K562 (cell line): ENCODE results near the gene FUBP3. TPM values are rescaled to one million over a fixed set of nuclear protein-coding genes. Genes with fewer than 3 reads are reported as not detected.

Experiments used
- ATAC-seq: fragments of 200-7000 bp; cut with Tn5 transposase; 3 replicates; pipeline ENCODE4 v1.9.1; 2020; ENCODE audit warnings: moderate library complexity
- BruUV-seq: library from RNA; stranded (reverse); fragments of 400-500 nt; replicated peaks from 2 replicates; lab custom pipeline; 2021; lab: Mats Ljungman, UMichigan
- CTCF ChIA-PET: fragments of 300-600 bp; formaldehyde crosslinking; extraction: SDS; loops from one replicate; lab custom pipeline; 2021; ENCODE audit warnings: low intra/inter-chr PET ratio; lab: Yijun Ruan, JAX
- POLR2A ChIA-PET: fragments of 300-600, 350-650 bp; sonication (Branson Sonifier 250); formaldehyde crosslinking; extraction: SDS; loops from one replicate; lab custom pipeline; 2021; ENCODE audit warnings: antibody characterized with exemption, inconsistent platforms; lab: Yijun Ruan, JAX
- DNase-seq, 4 experiments: peaks; one replicate each; pipeline versions ENCODE4 v3.0.0 to v3.0.0-alpha.2; 2011 to 2018; ENCODE audit warnings: low spot score in 3 of 4, mixed read lengths in 3 of 4; ENCODE audit errors: extremely low read depth in 1 of 4
- FAIRE-seq: peaks from 2 replicates; lab custom pipeline; 2011; peaks lifted over from hg19 to GRCh38; lab: Jason Lieb, UNC
- H2AFZ ChIP-seq: 2 replicates; pipeline ENCODE4 v1.6.0; 2011; ENCODE audit warnings: low read depth, low read length, control low read depth, inconsistent platforms
- H3K27ac ChIP-seq: fragments of 200-600 bp; 3 replicates; pipeline ENCODE4 v1.8.0; 2011; ENCODE audit warnings: low read depth, mild to moderate bottlenecking, control low read depth, inconsistent platforms, low read length, moderate library complexity, mixed read lengths; ENCODE audit errors: extremely low read depth
- H3K27me3 ChIP-seq, 2 experiments: fragments of 300-600 bp in 1 of 2; 2 replicates in 1 of 2; 3 replicates in 1 of 2; pipeline versions ENCODE4 v1.6.0 to v1.8.0; 2011; ENCODE audit warnings: inconsistent platforms in 2 of 2, low read length in 2 of 2, mild to moderate bottlenecking in 1 of 2, mixed read lengths in 1 of 2, moderate library complexity in 1 of 2; ENCODE audit not compliant: control insufficient read depth in 2 of 2, insufficient read depth in 2 of 2
- H3K36me3 ChIP-seq: fragments of 300-600 bp; 3 replicates; pipeline ENCODE4 v1.8.0; 2011; ENCODE audit warnings: mild to moderate bottlenecking, low read length, inconsistent platforms; ENCODE audit not compliant: control insufficient read depth, insufficient read depth
- H3K4me1 ChIP-seq, 2 experiments: fragments of 200-600 bp in 1 of 2; replicated peaks in 1 of 2; 2 replicates in 1 of 2; 3 replicates in 1 of 2; pipeline versions ENCODE4 v1.5.1 to v1.8.0; 2011; ENCODE audit warnings: inconsistent platforms in 2 of 2, low read length in 2 of 2, mild to moderate bottlenecking in 1 of 2, mixed read lengths in 1 of 2, moderate library complexity in 1 of 2; ENCODE audit not compliant: control insufficient read depth in 2 of 2, insufficient read depth in 2 of 2
- H3K4me2 ChIP-seq: 2 replicates; pipeline ENCODE4 v1.6.1; 2011; ENCODE audit warnings: low read length, control low read depth, inconsistent platforms, mixed read lengths; ENCODE audit not compliant: insufficient read depth
- H3K4me3 ChIP-seq: fragments of 200-600 bp; sonication (generic), shearing (Covaris generic); 2 replicates; pipeline ENCODE4 v1.5.1; 2016; ENCODE audit warnings: control low read depth, inconsistent platforms
- H3K79me2 ChIP-seq: fragments of 200-600 bp; 3 replicates; pipeline ENCODE4 v1.8.0; 2011; ENCODE audit warnings: low read length, inconsistent platforms; ENCODE audit not compliant: control insufficient read depth, insufficient read depth
- H3K9ac ChIP-seq, 2 experiments: 2 replicates each; pipeline versions ENCODE4 v1.6.0 to v1.6.1; 2011; ENCODE audit warnings: low read depth in 2 of 2, low read length in 2 of 2, control low read depth in 1 of 2, inconsistent platforms in 1 of 2, mild to moderate bottlenecking in 1 of 2, mixed read lengths in 1 of 2; ENCODE audit not compliant: insufficient read depth in 1 of 2
- H3K9me1 ChIP-seq: one replicate; pipeline ENCODE4 v1.6.0; 2011; ENCODE audit warnings: inconsistent platforms, mild to moderate bottlenecking, low read length, moderate library complexity; ENCODE audit not compliant: control insufficient read depth, insufficient read depth
- H3K9me3 ChIP-seq: replicated peaks from 2 replicates; pipeline ENCODE4 v1.5.1; 2011; ENCODE audit warnings: low read depth, low read length, inconsistent platforms; ENCODE audit not compliant: control insufficient read depth, insufficient read depth
- H4K20me1 ChIP-seq: replicated peaks from 2 replicates; pipeline ENCODE4 v1.6.1; 2011; ENCODE audit warnings: low read length, inconsistent platforms, mixed read lengths; ENCODE audit not compliant: control insufficient read depth, insufficient read depth
- ARID3A ChIP-seq: IDR thresholded peaks from 2 replicates; pipeline ENCODE4 v1.6.1; 2012; ENCODE audit warnings: low read depth, low read length, improper control_type of control experiment, borderline replicate concordance
- CLOCK ChIP-seq: fragments of 250-450 bp; sonication (Bioruptor Pico); IDR thresholded peaks from 2 replicates; pipeline ENCODE4 v1.4.0; 2020; ENCODE audit warnings: mild to moderate bottlenecking, moderate library complexity, borderline replicate concordance
- FOS ChIP-seq: IDR thresholded peaks from 3 replicates; pipeline ENCODE4 v1.6.1; 2011; ENCODE audit not compliant: insufficient read length; ENCODE audit errors: extremely low read depth
- KAT7 ChIP-seq: sonication (generic); formaldehyde crosslinking; IDR thresholded peaks from 2 replicates; pipeline ENCODE4 v1.8.0; 2022; ENCODE audit warnings: missing genetic modification reagents, mild to moderate bottlenecking, borderline replicate concordance
- MAFK ChIP-seq: IDR thresholded peaks from 2 replicates; pipeline ENCODE4 v1.6.1; 2011; ENCODE audit warnings: low read length, improper control_type of control experiment
- MYNN ChIP-seq, 2 experiments: sonication (generic); formaldehyde crosslinking in 1 of 2; IDR thresholded peaks; 2 replicates each; pipeline versions ENCODE4 v1.5.0 to v1.6.1; 2016 to 2020; ENCODE audit warnings: antibody characterized with exemption in 1 of 2, missing genetic modification reagents in 1 of 2
- NFIC ChIP-seq: fragments of 450-650 bp; IDR thresholded peaks from 2 replicates; pipeline ENCODE4 v1.6.1; 2017; ENCODE audit warnings: mild to moderate bottlenecking, inconsistent platforms
- NRF1 ChIP-seq, 2 experiments: fragments of 450-650 bp; IDR thresholded peaks in 1 of 2; conservative IDR thresholded peaks in 1 of 2; 2 replicates each; pipeline ENCODE4 v1.6.1; 2014; ENCODE audit warnings: mild to moderate bottlenecking in 2 of 2
- TARDBP ChIP-seq: fragments of 450-650 bp; IDR thresholded peaks from 2 replicates; pipeline ENCODE4 v1.6.1; 2016
- ZNF232 ChIP-seq: sonication (generic); formaldehyde crosslinking; IDR thresholded peaks from 2 replicates; pipeline ENCODE4 v1.8.0; 2022; ENCODE audit warnings: mild to moderate bottlenecking, missing genetic modification reagents
- ZNF445 ChIP-seq: fragments of 250-450 bp; sonication (Bioruptor Pico); IDR thresholded peaks from 2 replicates; pipeline ENCODE4 v1.4.0; 2020; ENCODE audit warnings: low read depth, mild to moderate bottlenecking, moderate library complexity
- WGBS: fragments of 100-300 bp; shearing (Covaris generic); methylation state at CpG from one replicate; pipeline ENCODE4 v1.1.6; 2016; ENCODE audit warnings: low coverage, mixed read lengths; ENCODE audit not compliant: insufficient coverage; ENCODE audit errors: missing lambda C conversion rate; 5-methylcytosine and 5-hydroxymethylcytosine counted together
- in situ Hi-C: fragments of 300-500 bp; cut with MboI; formaldehyde crosslinking; loops from 4 replicates; pipeline ENCODE4 v1.15.0; 2018; ENCODE audit warnings: inconsistent platforms, mixed read lengths
- intact Hi-C: fragments of 100-400 bp; cut with micrococcal nuclease; formaldehyde crosslinking; loops from 2 replicates; pipeline ENCODE4 v1.14.2; 2022
- polyA plus RNA-seq, 8 experiments: library from polyadenylated mRNA; depleted of rRNA in 4 of 8; stranded (reverse) in 5 of 8; unstranded in 3 of 8; fragments of >200 nt; fragmentation: Nextera tagmentation in 2 of 8; fragmentation: Illumina TruSeq in 1 of 8; extraction: Ambion mirVana in 2 of 8; extraction: Trizol in 1 of 8; gene quantifications; 2 replicates each; pipeline versions ENCODE4 v1.2.1 to v1.2.3, GENCODE V29; 2011 to 2014; ENCODE audit warnings: inconsistent platforms in 1 of 8, missing spikeins in 1 of 8
- total RNA-seq, 7 experiments: library from RNA; depleted of rRNA in 6 of 7; stranded (reverse); fragments of >200 nt in 6 of 7; fragmentation: Illumina TruSeq in 2 of 7; extraction: Trizol in 2 of 7; gene quantifications; 2 replicates each; pipeline versions ENCODE4 v1.2.1 to v1.2.3, GENCODE V29; 2011 to 2021; ENCODE audit warnings: low replicate concordance in 1 of 7

FUBP3 gene
- total and polyA plus RNA-seq, 9 of the 15 experiments (the other 6 are each of a cell fraction or from before 2014, with no cell fraction given): 3.0 to 64.0 (median 48.1) TPM

- H3K27ac ChIP-seq: no peak overlapping the region
- 61% methylated on average over 6 of the region's 6 CpGs for WGBS
- in situ Hi-C loops: no loop called here
- no peak overlapping the region for H3K4me3 ChIP-seq
- FAIRE-seq (no peak), ATAC-seq (no peak; the same call in 2 of the 3 replicates)
- intact Hi-C loops: no loop called here
- H3K9me3 ChIP-seq: no peaks in the 10 kb centered on the region
- no TSS peak for BruUV-seq
- CTCF ChIA-PET: no interaction called here
- TF ChIP-seq KAT7 (CRISPR knock-in tag): no peak
- TF ChIP-seq NFIC: peak; percentile 72
- TF ChIP-seq, all 486 proteins: peak for 1
- peak overlapping the region in 1 of 2 experiments; percentile 1; a peak in 1 of 4 replicates for H3K9ac ChIP-seq
- H3K9me1 ChIP-seq: no peaks in the 10 kb centered on the region
- H3K4me2 ChIP-seq: no peak overlapping the region
- H3K27me3 ChIP-seq: peaks cover 17 to 31% of the 10 kb centered on the region in 2 experiments
- H2AFZ ChIP-seq: no peak overlapping the region
- H4K20me1 ChIP-seq: no peaks in the 10 kb centered on the region; the same call in 1 of the 2 replicates
- peaks cover 3 to 17% of the 10 kb centered on the region in 2 experiments; a peak in 3 of 5 replicates for H3K4me1 ChIP-seq
- DNase-seq: no peak
- no peaks in the 10 kb centered on the region for H3K79me2 ChIP-seq
- POLR2A ChIA-PET: interaction anchor here (1.0 kb wide), 1 partner anchor 13 kb away, joined by 3 read pairs; no protein-coding TSS in a partner anchor
- no peaks in the 10 kb centered on the region for H3K36me3 ChIP-seq
Observed at GRCh38 chr9:130670644-130671043, 91.3 kb downstream of the FUBP3 start.

GRCh38 chr9:130672466-130672865, 93.1 kb downstream of the FUBP3 start:
- Histone ChIP-seq H4K20me1 (no peaks in the 10 kb centered on the region; the same call in 1 of the 2 replicates), H3K9ac (peak overlapping the region in 1 of 2 experiments; percentile 48; a peak in 1 of 4 replicates), H2AFZ (peak overlapping the region; percentile 64), H3K27me3 (peaks cover 4 to 13% of the 10 kb centered on the region in 2 experiments; a peak in 4 of 5 replicates), H3K4me3 (no peak overlapping the region), H3K36me3 (no peaks in the 10 kb centered on the region), H3K9me1 (no peaks in the 10 kb centered on the region), H3K9me3 (no peaks in the 10 kb centered on the region), H3K27ac (no peak overlapping the region), H3K4me1 (peaks cover 3 to 6% of the 10 kb centered on the region in 2 experiments; a peak in 3 of 5 replicates), H3K4me2 (no peak overlapping the region), H3K79me2 (no peaks in the 10 kb centered on the region)
- 80% methylated on average over 8 of the region's 8 CpGs for WGBS
- FAIRE-seq (peak; percentile 52), DNase-seq (no peak), ATAC-seq (no peak)
- intact Hi-C loops: no loop called here
- ChIA-PET POLR2A (no interaction called here), CTCF (no interaction called here)
- BruUV-seq: no TSS peak
- in situ Hi-C loops: no loop called here
- TF ChIP-seq FOS (no peak), CLOCK (CRISPR knock-in tag) (no peak), ZNF445 (CRISPR knock-in tag) (no peak), NRF1 (conservative IDR thresholded peaks at IDR 0.05 in 1 of 2, IDR thresholded peaks at IDR 0.05 in 1 of 2) (no peak), ZNF232 (CRISPR knock-in tag) (no peak), TARDBP (no peak), MYNN (IDR thresholded peaks at IDR 0.05) (no peak), MYNN (CRISPR knock-in tag; IDR thresholded peaks at IDR 0.05) (no peak), MAFK (peak; percentile 19; the same call in 1 of the 2 replicates), ARID3A (no peak)
